ENCODE results near the gene FHL1. TPM values are rescaled to one million over a fixed set of nuclear protein-coding genes. Genes with fewer than 3 reads are reported as not detected.
"Not testable (repeated sequence)": the region's sequence is repeated elsewhere in the genome, so short reads cannot be mapped to it uniquely, and the experiment has no call there.

The FHL1 gene
- total RNA-seq, 1 donor from 2014 or later: 4.5 TPM

- H3K27me3 Mint-ChIP-seq (ENCODE audit: low read depth): no peaks in the 10 kb centered on the region
- no peaks in the 10 kb centered on the region for H3K9me3 Mint-ChIP-seq
- no peaks in the 10 kb centered on the region for H3K36me3 Mint-ChIP-seq (ENCODE audit: low read depth)
- peaks cover 10% of the 10 kb centered on the region for H3K4me1 Mint-ChIP-seq (ENCODE audit: low read depth)
- intact Hi-C loops (cut with micrococcal nuclease): loop anchor here (10.0 kb wide), 1 partner anchor 108 kb away; no protein-coding TSS in a partner anchor
- no peak overlapping the region for H3K27ac Mint-ChIP-seq
- DNase-seq (ENCODE audit: low spot score): no peak
- no peak overlapping the region for H3K4me3 Mint-ChIP-seq (ENCODE audit: low read depth)
Observed at GRCh38 chrX:136156560-136157117, 9.3 kb downstream of the FHL1 start.

DNA sequence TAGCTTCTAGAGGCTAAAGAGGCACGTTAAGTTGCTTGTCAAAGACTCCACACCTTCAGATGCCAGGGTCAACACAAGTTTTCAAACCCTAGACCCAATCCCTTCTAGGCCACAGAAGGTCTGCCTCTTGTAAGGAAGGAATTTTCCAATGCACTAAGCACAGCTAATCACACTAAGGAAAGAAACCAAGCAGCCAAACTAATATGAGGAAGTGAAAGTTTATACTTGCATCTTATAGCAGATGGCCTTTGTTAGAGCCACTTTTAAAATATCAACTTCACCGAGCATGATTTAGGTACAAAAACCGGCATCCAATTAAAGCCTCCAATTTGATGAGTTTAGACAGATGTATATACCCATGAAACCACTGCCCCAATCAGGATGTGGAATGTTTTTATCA, 9.9 kb downstream of the FHL1 start:
- intact Hi-C loops (cut with micrococcal nuclease): loop anchor here (10.0 kb wide), 1 partner anchor 108 kb away; no protein-coding TSS in a partner anchor
- no peaks in the 10 kb centered on the region for H3K9me3 Mint-ChIP-seq
- DNase-seq (ENCODE audit: low spot score): no peak
- H3K4me3 Mint-ChIP-seq (ENCODE audit: low read depth): no peak overlapping the region
- H3K27me3 Mint-ChIP-seq (ENCODE audit: low read depth): no peaks in the 10 kb centered on the region
- no peak overlapping the region for H3K27ac Mint-ChIP-seq
- peaks cover 10% of the 10 kb centered on the region for H3K4me1 Mint-ChIP-seq (ENCODE audit: low read depth)
- H3K36me3 Mint-ChIP-seq (ENCODE audit: low read depth): no peaks in the 10 kb centered on the region

- Mint-ChIP-seq H3K9me3 (no peaks in the 10 kb centered on the region), H3K27me3 (ENCODE audit: low read depth) (no peaks in the 10 kb centered on the region), H3K27ac (no peak overlapping the region), H3K36me3 (ENCODE audit: low read depth) (no peaks in the 10 kb centered on the region), H3K4me3 (ENCODE audit: low read depth) (no peak overlapping the region), H3K4me1 (ENCODE audit: low read depth) (peaks cover 10% of the 10 kb centered on the region)
- intact Hi-C loops (cut with micrococcal nuclease): loop anchor here (10.0 kb wide), 1 partner anchor 106 kb away; no protein-coding TSS in a partner anchor
- DNase-seq (ENCODE audit: low spot score): no peak
Observed at GRCh38 chrX:136158685-136159084, 11.4 kb downstream of the FHL1 start.

DNA sequence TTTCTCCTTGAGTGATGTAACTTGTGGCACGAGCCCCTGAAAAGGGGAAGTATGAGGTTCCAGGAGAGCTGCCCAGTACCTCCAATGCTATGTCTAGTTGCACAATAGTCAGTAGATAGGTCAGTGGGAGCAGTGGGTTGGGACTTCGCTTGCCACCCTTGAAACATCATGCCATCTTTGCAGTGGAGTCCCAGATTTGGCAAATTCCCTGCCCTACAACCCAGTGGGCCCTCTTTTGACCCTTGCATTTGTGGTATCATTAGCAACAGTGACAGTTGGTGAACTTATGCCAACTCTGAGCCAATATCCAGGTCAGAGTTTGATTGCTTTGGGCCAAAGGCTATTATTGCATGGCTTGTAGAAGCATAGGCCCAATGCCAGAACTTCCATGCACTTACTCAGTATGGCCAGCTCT, 12.3 kb downstream of the FHL1 start:
- no peak for DNase-seq (ENCODE audit: low spot score)
- Mint-ChIP-seq H3K36me3 (ENCODE audit: low read depth) (no peaks in the 10 kb centered on the region), H3K4me1 (ENCODE audit: low read depth) (peaks cover 10% of the 10 kb centered on the region), H3K4me3 (ENCODE audit: low read depth) (no peak overlapping the region), H3K27me3 (ENCODE audit: low read depth) (no peaks in the 10 kb centered on the region), H3K27ac (no peak overlapping the region), H3K9me3 (no peaks in the 10 kb centered on the region)
- intact Hi-C loops (cut with micrococcal nuclease): loop anchor here (10.0 kb wide), 1 partner anchor 105 kb away; no protein-coding TSS in a partner anchor

GRCh38 chrX:136162827-136163570, 15.7 kb downstream of the FHL1 start:
- Mint-ChIP-seq H3K27ac (no peak overlapping the region), H3K9me3 (no peaks in the 10 kb centered on the region), H3K36me3 (ENCODE audit: low read depth) (no peaks in the 10 kb centered on the region), H3K27me3 (ENCODE audit: low read depth) (no peaks in the 10 kb centered on the region), H3K4me1 (ENCODE audit: low read depth) (peaks cover 2% of the 10 kb centered on the region), H3K4me3 (ENCODE audit: low read depth) (no peak overlapping the region)
- DNase-seq (ENCODE audit: low spot score): peak; percentile 15
- intact Hi-C loops (cut with micrococcal nuclease): loop anchor here (1.0 kb wide), 1 partner anchor 135 kb away; no protein-coding TSS in a partner anchor

DNA sequence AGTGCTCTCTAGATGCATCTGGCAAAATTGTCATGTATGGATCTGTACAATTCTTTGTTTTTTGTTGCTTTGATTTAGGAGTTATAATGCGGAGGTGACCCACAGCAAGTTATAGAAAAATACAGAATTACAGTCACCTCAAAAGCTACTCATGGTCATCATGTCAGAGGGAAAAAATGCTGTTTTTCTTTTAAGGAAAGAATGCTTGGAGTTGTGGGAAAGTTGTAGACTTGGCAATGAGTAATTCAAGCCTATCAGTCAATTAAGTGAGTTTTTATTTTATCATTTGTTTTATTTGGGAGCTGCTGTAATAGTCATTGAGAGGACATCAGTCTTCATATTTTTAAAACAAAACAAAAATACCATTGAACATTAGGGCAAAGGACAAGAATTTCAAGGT, 16.4 kb downstream of the FHL1 start:
- H3K4me1 Mint-ChIP-seq (ENCODE audit: low read depth): no peaks in the 10 kb centered on the region
- no peaks in the 10 kb centered on the region for H3K9me3 Mint-ChIP-seq
- H3K27me3 Mint-ChIP-seq (ENCODE audit: low read depth): no peaks in the 10 kb centered on the region
- H3K27ac Mint-ChIP-seq: no peak overlapping the region
- no peak for DNase-seq (ENCODE audit: low spot score)
- no peaks in the 10 kb centered on the region for H3K36me3 Mint-ChIP-seq (ENCODE audit: low read depth)
- H3K4me3 Mint-ChIP-seq (ENCODE audit: low read depth): no peak overlapping the region
- intact Hi-C loops (cut with micrococcal nuclease): no loop called here

- intact Hi-C loops (cut with micrococcal nuclease): no loop called here
- no peak for DNase-seq (ENCODE audit: low spot score)
- Mint-ChIP-seq H3K27me3 (ENCODE audit: low read depth) (no peaks in the 10 kb centered on the region), H3K4me3 (ENCODE audit: low read depth) (no peak overlapping the region), H3K9me3 (no peaks in the 10 kb centered on the region), H3K27ac (no peak overlapping the region), H3K4me1 (ENCODE audit: low read depth) (peaks cover 3% of the 10 kb centered on the region), H3K36me3 (ENCODE audit: low read depth) (no peaks in the 10 kb centered on the region)
Observed at GRCh38 chrX:136165406-136165805, 18.1 kb downstream of the FHL1 start.

DNA sequence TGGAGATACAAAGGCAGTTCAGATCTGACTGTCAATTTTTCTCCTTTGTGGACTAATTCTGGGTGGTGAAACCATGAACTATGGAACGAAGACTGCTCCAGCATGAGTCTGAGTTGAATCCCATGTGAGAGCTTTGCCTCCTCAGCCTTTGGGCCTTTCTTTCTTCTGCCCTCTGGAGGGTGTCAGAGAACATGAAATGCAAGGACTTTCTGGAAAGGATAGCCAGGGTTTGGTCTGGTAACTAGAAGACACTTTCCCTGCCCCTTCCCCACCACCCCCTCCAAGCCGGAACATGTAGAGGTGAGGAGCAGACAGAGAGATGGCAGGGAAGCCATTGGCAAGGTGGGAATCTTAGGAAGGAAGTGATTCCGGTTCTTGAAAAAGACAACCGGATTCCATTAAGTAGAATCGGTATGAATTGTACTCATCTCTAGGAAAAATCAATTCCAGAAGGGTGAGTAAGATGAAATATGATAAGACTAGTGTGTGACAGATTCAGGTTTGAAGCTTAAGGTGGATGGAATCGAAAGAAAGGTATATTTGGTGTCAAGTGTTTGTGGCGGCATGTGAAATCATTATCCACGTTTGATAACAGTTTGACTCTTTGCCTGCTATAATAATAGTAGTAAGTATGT, 19.0 kb downstream of the FHL1 start:
- no peak for DNase-seq (ENCODE audit: low spot score)
- no peaks in the 10 kb centered on the region for H3K36me3 Mint-ChIP-seq (ENCODE audit: low read depth)
- peaks cover 3% of the 10 kb centered on the region for H3K4me1 Mint-ChIP-seq (ENCODE audit: low read depth)
- no peak overlapping the region for H3K27ac Mint-ChIP-seq
- no peak overlapping the region for H3K4me3 Mint-ChIP-seq (ENCODE audit: low read depth)
- H3K27me3 Mint-ChIP-seq (ENCODE audit: low read depth): no peaks in the 10 kb centered on the region
- intact Hi-C loops (cut with micrococcal nuclease): no loop called here
- no peaks in the 10 kb centered on the region for H3K9me3 Mint-ChIP-seq

- H3K4me3 Mint-ChIP-seq (ENCODE audit: low read depth); H3K9me3 Mint-ChIP-seq; intact Hi-C loops (cut with micrococcal nuclease); H3K27ac Mint-ChIP-seq; H3K4me1 Mint-ChIP-seq (ENCODE audit: low read depth); DNase-seq (ENCODE audit: low spot score); H3K27me3 Mint-ChIP-seq (ENCODE audit: low read depth); H3K36me3 Mint-ChIP-seq (ENCODE audit: low read depth): not testable (repeated sequence)
Observed at GRCh38 chrX:136167989-136168388, 20.7 kb downstream of the FHL1 start.

- no peak overlapping the region for H3K4me3 Mint-ChIP-seq (ENCODE audit: low read depth)
- H3K4me1 Mint-ChIP-seq (ENCODE audit: low read depth): peaks cover 3% of the 10 kb centered on the region
- H3K9me3 Mint-ChIP-seq: no peaks in the 10 kb centered on the region
- H3K36me3 Mint-ChIP-seq (ENCODE audit: low read depth): no peaks in the 10 kb centered on the region
- no peak for DNase-seq (ENCODE audit: low spot score)
- no peaks in the 10 kb centered on the region for H3K27me3 Mint-ChIP-seq (ENCODE audit: low read depth)
- H3K27ac Mint-ChIP-seq: no peak overlapping the region
- intact Hi-C loops (cut with micrococcal nuclease): no loop called here
Observed at GRCh38 chrX:136168929-136169735, 21.8 kb downstream of the FHL1 start.

DNA sequence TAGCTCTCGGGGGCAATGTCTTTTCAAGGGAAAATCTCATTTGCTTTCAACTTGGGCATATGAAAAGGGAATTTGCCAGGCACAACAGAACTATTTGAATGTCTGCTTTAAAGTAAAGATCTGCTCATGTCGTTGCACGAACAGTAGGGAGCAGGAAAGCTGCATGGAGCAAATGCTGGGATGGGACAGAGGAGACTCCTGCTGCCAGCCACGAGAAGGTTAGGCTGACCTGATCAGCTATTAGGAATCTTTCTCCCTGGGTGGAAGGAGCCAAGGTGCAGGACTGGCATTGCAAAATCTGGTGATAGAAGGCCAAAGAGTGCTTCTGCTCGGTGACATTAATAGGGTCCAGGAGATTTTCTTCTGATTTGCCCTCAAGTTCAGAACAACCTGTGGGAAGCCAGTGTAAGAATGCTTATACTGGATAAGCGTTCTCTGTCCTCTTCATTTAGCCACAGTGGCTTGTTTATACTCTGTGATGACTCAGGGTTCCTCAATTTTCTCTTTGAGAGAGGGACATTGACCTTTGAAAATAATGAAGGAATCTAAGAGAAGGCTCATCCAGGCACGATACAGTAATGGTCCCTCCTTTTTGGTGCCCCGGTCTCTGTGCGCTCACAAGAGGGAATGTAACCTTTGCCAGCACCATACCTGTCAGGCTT, 22.9 kb downstream of the FHL1 start:
- Mint-ChIP-seq H3K27me3 (ENCODE audit: low read depth) (no peaks in the 10 kb centered on the region), H3K4me1 (ENCODE audit: low read depth) (peaks cover 3% of the 10 kb centered on the region), H3K4me3 (ENCODE audit: low read depth) (no peak overlapping the region), H3K36me3 (ENCODE audit: low read depth) (no peaks in the 10 kb centered on the region), H3K9me3 (no peaks in the 10 kb centered on the region), H3K27ac (no peak overlapping the region)
- no peak for DNase-seq (ENCODE audit: low spot score)
- intact Hi-C loops (cut with micrococcal nuclease): no loop called here

GRCh38 chrX:136171420-136171819, 24.1 kb downstream of the FHL1 start:
- intact Hi-C loops (cut with micrococcal nuclease): no loop called here

More at GRCh38 chrX:136171420-136171819, 24.1 kb downstream of the FHL1 start:
- peaks cover 3% of the 10 kb centered on the region for H3K4me1 Mint-ChIP-seq (ENCODE audit: low read depth)
- H3K9me3 Mint-ChIP-seq: no peaks in the 10 kb centered on the region
- no peak for DNase-seq (ENCODE audit: low spot score)
- H3K36me3 Mint-ChIP-seq (ENCODE audit: low read depth): no peaks in the 10 kb centered on the region
- no peak overlapping the region for H3K27ac Mint-ChIP-seq
- H3K27me3 Mint-ChIP-seq (ENCODE audit: low read depth): no peaks in the 10 kb centered on the region
- H3K4me3 Mint-ChIP-seq (ENCODE audit: low read depth): no peak overlapping the region

Data from activated T-helper 2 cell treated with anti-CD3 and anti-CD28 coated beads, Interferon-gamma antibody, Interleukin-2, Interleukin-4, amounts not matched to agents 10 μg/mL and 5 μg/mL and 100 μg/mL, durations not matched to agents 14 hours and 24 hours and 36 hours (primary cell).